HG03060 (cell line): ENCODE data around the gene MBNL1.

Experiments
- ATAC-seq: cut with Tn5 transposase; IDR thresholded peaks from one replicate; pipeline ENCODE4 v1.9.1; 2021; ENCODE audit warnings: low read depth, moderate number of reproducible peaks; ENCODE audit not compliant: unreplicated experiment

MBNL1 gene

DNA sequence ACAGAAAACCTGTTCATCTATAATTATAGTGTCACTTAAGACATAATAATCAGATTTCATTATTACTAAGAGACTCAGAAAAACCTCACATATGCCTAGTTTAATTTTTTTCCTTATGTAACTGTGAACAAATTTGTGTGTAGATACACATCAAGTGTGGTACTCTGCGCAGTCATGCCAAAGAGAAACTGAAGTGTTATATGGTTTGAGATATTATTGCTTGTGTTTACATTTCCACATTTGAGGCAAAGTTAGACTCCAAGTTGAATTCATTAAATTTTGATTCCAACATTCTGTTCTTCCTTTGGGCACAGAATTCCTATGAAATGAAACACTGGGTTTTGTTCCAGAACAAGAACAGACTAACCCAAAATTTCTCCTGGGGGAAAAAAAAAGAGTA, 2.2 kb downstream of the MBNL1 start:
- no peak for ATAC-seq

DNA sequence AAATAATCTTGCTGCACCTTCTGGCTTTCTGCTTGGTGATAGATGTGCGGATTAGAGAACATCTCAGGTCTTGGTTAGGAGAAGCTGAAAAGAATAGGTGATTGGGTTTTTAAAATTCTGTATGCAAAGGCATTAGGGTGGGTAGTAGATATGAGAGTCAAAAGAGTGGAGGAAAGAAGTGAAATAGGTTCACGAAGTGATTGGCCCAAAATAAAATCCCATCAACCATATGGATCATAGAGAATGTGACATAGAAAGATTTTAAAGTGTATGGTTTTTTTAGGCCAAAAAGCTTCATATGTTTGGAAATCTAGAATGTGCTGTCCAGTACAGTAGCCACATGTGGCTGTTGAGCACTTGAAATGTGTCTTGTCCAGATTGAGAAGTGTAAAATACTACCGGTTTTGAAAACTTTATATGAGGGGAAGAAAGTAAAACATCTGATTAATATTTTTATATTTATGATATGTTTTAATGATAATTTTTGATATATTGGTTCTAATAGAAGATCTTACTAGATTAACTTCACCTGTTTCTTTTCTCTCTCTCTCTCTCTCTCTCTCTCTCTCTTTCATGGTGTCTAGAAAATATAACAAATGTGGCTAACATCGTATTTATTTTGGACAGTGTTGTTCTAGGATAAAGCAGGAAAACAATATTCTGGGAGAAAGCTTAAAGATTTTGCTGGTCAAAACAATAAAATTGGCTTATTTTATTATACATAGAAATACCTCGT, 2.9 kb downstream of the MBNL1 start:
- ATAC-seq, result no peak

DNA sequence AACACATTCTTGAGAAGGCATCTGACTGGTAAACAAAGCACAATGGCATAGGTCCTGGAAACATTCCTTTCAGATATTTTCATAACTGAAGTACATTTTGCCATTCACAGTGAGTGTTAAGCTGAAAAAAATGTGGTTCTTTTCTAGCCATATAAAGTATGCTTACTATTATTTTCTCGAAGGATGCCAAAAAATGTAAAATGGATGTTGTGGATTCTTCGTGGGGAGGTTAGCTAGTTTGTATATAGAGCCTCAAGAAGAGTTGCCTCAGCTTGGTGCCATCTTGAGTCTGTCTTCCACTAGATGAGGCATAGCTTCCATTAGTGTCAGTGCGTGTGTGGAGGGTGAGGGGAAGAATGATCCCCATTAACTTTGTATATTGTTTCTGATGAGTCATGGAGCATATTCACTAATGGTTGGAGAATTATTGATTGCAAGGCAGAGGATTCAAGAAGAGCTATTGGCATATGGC, 4.1 kb downstream of the MBNL1 start:
- ATAC-seq, result no peak

DNA sequence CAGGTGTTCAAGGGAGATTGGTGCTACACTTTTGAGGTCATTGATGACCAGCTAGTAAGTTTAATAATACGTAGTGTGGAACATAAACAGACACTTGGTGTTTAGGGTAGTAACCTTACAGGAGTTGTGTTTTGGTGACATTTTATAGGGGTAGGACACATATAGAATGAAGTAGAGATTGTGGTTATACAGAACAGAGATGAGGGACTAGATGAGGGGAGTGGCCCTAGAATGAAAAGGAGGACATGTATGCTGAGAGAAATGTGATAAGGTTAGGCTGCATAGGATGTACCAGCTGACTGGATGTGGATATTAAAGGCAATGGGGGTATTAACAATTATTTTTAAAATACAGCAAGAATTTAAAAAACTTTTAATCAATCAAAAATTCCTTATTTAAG, 8.0 kb downstream of the MBNL1 start:
- no peak for ATAC-seq

DNA sequence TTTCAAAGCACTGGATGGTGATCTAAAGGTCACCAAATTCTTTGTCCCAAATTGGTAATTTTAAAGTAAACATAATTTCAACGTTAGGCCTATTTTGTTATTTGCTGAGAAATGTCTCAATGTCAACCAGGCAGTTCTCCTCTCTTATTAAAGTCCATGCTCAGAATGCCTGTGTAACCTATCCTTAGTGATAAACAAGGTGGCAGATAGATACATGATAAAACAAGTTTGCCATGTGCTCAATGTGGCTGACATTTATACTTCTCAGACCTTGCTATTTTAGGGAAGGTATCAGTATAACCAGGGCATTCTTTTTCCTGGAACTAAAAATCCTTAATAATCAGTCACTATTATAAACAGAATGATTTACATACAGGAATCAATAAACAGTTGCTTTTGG, 8.5 kb downstream of the MBNL1 start:
- no peak for ATAC-seq

DNA sequence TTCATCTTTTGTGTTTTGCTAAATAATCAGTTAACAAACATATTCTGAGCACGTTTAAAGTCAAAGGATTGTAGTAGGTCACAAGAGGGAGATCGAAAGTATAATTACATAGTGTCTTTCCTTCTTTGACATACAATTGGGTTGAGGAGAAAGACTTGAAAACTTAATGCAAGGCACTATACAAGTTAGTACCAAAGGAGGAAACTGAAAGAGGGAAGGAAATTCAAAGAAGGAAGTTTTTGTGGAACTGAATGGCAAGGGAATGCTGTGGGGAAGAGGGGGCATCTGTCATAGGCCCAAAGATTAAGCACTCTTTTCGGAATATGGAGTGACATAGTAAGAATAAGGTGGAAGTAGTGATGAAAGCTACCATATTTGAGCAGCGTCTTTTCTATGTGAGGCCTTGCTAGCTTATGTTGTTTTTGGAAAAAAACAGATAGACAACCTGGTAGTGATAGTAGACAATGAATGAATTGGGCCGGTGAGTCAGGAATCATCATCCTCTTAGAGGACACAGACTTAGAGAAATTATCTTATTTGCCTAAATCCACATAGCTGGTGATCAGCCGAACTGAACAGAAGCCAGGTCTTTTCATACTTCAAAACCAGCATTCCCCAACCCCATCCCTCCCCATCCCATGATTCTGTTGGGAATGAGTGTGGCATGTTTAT, 10.2 kb downstream of the MBNL1 start:
- ATAC-seq, result no peak

DNA sequence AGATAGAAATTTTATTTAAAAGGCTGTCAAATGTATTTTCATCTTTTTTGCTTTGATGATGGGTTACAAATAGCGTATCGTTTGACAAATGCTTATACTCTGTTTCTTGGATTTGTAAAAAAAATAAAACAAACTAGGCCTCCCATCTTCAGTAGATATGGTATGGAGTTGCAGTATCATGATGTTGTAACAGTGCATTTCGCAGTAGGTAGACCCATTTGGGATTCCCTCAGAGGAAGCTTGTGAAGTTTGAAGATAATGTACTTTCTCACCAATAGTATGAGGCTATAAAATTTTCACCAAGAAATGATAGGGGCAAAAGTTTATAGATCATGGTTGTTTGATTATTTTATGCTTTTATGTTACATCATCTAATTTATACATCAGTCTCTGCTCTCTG, 10.8 kb downstream of the MBNL1 start:
- ATAC-seq, result no peak

DNA sequence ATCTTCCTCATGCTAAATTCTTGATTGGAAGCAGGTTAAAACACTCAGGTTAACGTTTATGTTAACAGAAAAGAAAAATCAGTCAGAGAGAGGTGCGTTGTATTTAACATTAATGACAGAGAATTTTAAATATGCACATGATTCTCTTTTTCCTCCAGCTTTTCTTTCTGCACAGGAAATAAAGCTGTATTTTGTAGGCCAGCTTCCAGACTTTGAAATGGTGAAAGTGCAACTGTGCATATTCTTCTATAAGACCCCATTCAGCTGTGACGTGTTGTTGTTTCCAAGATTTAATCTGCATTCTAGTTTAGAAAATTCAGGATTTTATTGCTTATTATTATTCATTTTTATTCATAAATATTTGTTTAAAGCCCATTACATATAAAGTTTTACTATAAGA, 11.8 kb downstream of the MBNL1 start:
- no peak for ATAC-seq

DNA sequence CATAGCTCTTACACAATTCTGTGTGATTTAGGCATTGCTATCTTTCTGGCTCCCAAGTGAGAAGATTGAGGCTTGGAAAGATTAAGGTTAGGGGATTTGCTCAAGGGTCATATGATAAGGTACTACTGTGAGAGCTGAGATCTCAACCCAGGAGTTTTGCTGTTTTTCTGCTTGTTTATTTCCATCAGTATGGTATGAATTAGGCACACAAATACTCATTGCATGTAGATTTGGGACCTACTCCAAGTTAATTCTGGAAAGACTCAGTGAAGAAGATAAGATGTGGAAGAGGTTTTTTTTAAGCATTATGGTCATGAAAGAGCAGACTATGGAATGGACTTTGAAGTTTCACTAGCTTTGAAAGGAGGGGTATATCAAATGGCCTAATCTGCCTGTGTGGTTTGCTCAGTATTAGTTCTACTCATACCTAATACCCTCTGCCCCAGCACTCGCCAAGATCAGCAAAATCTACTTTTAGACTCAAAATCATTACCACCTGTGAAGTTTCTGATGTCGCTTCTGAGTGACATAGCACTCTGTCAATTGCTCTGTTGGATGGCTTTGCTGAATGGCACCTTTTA, 12.5 kb downstream of the MBNL1 start:
- ATAC-seq, result peak; percentile 58

DNA sequence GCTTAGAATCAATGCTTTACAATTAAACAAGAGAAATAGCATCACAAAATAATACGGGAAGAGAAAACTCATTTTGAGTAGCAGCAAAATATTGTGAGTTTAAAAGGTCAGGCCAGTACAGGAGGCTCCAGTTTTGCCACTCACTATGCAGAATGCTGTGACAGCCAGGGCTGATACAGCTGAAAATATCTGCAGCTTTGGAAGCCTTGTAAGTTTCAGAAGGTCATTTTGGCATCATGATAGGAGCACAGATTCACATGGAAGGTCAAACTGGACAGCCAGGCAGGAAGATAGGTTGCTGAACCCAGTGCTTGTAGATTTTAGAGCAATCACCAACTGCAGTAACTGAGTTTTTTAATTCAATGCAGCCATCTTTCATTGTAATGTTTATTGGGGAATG, 14.1 kb downstream of the MBNL1 start:
- ATAC-seq, result no peak

DNA sequence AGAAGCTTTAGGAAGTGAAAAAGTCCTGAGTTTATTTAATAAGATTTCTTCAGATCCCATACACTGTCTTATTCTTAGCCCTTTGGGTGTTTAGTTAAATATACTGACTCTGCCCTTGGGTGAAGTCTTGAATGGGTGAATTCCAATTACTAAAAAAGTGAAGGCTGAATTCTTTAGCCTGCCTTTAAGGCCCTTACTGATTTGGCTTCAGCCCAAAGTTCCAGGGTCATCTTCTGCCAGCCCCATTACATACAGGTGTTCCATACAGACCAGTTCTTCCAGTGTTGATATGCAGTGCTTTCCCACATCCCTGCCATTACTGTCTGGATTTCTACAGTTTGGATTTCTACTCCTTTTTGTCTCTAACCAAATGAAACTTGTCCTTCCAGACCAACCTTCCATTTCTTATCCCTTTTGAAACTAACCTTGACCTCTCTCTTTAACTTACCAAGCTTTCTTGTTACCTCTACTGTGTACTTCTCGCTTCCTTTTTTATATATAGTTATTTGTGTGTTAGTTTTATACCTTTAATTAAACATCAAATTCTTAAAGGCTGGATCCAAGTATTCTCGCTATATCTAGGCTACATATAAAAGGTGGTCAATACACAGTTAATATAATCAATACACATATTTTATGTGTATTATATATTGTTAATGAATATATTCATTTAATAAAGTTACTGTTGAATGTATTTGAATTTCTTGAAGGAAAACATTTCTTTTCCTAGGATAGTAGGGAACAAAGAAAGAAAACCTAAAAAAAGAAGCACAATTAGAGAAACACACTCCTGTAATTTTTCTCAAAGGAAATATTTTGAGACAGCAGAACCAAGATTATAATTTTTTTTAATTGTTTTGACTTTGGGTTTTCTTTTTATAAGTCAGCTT, 15.0 kb downstream of the MBNL1 start:
- ATAC-seq, result no peak

DNA sequence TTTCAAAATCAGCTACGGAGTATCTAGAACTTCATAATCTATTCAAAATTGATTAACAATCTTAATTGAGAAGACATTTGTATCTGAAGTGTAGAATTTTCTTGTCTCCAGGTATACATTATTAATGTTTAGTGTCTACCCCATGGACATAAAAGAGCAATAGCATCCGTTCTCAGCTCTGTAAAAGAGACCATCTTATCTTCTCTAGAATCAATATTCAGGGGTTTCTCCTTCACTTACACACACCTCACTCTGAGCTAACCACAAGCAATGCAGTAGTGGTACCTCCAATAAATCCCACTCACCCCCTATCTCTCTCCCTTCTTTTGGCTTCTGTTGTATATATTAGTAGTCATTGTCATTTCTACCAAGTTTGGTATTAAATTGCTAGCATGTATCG, 16.2 kb downstream of the MBNL1 start:
- no peak for ATAC-seq

DNA sequence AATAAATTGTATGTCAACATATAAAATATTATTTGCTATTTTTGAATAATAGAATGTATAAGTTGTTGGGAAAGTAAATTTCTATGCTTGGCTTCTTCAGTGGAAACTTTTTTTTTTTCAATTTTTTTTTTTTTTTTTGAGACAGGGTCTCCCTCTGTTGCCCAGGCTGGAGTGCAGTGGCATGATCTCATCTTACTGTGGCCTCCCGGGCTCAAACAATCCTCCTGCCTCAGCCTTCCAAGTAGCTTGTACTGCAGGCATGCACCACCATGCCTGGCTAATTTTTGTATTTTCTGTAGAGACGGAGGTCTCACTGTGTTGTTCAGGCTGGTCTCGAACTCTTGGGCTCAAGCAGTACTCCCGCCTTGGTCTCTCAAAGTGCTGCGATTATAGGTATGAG, 16.8 kb downstream of the MBNL1 start:
- no peak for ATAC-seq

DNA sequence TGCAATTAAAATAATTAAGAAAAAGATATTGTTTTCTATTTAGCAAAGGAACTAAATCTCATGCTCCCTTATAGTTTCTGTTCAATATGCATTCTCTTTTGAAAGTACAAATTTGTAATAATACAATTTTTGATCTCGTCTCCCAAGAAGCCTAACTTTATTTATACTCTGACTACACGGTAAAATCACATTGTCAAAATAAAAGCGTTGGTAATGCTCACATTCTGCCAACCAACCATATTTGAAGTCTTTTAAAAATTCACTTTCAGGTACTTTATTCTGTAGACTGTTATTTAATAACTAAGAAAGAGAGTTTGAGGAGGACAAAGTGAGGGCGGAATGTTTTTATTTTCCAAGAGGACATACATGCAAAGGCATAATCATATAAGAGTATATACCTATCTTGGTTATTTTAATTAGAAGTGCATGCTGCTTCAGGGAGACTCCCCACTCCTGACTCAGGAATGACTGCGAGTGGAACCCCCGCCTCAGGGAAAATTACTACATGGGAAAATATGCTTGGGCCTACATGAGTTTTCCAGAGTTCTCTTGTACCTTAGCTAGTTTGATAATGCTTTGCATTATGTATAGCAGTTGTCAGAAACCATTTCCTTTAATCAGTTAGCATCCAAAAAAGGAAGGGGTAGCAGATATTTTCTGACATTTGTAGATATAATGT, 19.3 kb downstream of the MBNL1 start:
- no peak for ATAC-seq

DNA sequence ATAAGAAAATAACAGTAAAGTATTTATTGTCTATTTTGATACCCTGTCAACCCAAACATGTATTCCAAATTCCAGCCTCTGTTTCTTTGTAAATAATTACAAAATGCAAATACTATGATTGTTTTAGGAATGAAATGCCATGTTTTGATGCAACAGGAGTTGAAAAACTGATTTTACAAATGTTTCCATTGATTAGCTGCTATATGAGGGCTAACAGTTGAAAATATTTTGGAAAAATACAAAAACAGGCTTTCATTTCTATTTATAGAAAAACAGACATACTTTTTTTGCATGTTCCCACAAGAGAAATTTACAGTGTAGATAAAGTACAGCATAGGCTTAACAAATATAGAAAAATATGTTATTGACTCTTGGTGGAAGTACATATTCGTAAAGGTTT, 20.0 kb downstream of the MBNL1 start:
- no peak for ATAC-seq

DNA sequence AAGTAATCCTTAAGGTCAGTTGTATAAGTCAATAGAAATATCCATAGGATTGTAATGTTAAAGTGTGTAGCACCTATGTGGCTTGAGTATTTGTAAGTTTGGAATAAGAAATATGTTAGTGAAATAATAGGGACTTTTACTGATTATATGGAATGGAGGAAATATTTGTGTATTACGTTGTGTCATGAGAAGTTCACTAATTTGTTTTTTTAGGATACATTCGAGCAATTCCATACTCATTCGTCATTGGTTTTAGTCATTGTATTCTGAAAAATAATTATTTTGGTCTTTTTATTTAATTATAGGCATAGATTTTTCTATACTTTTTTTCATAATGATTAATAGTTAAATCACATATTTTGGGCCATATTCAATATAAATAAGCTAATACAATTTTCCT, 21.0 kb downstream of the MBNL1 start:
- ATAC-seq, result no peak

DNA sequence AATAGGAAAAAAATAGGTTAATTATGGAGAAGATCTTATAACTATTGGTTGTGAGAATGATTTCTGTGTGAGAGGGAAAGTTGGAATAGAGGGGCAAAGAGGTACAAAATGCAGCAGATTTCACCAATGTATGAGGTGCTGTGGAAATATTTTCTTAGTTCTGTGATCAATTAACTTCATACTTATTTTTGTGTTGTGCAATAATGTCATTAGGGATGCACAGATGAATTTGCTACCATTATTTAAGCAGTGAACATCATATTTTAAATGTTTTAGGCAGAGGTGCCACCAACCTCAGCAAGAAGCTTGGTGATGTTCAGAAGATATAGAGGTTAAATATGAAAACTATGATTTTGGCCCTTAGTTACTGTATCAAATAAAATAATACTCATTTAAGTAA, 21.6 kb downstream of the MBNL1 start:
- ATAC-seq, result no peak

DNA sequence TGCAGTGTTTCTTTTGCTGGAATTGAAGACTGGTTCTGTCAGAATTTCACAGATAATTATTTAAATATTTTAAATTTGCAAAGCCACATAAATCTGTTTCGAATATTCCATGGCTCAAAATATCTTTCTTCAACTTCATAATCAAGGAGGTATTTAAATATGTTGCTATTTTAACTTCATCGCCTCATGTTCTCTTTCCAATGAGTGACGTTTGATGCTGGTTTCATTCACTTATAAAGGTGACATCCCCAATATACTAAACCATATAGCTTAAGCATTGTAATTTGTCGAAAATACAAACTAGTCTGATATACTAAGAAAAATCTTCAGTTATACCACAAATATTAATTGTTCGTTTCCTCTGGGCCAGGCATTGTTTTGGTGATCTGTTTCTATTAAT, 22.5 kb downstream of the MBNL1 start:
- no peak for ATAC-seq

DNA sequence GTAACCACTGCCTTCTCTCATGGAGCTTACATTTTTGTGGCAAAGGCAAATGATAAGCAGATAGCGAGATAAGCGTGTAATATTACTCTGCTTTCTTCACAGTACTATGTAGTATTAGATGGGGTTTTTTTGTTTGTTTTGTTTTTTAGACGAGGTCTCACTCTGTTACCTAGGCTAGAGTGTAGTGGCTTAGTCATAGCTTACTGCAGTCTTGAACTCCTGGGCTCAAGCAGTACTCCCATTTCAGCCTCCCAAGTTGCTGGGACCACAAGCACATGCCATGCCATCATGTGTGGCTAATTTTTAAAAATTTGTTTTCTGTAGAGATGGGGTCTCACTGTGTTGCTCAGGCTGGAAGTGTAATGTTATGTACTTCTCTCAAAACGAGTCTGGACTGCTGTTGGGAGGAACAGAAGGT, 22.9 kb downstream of the MBNL1 start:
- no peak for ATAC-seq

DNA sequence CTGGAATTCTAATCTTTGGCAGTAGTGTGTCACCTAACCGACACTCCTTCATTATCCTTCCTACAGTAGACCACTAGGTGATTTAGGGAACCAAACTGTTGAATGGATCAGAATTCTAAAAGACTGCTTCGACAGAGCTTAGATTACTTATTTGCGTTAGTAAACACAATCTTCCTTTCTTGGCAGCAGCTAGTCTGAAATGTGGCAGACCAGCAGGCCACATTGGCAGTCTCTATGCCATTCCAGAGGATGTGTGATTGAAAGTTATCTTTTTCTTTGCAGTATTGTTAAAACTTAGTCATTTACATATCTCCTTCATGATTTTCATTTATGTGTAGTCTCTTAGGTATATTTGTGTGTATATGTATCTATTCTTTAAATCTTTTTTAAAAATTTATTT, 23.6 kb downstream of the MBNL1 start:
- no peak for ATAC-seq
